Upper lobe of left lung (tissue), 4 donors: ENCODE measurements around the gene PIR.

Experiments
- CTCF ChIP-seq, 6 experiments: fragments of 450-650 bp in 4 of 6; fragments of 200-600 bp in 2 of 6; sonication (generic) in 2 of 6; IDR thresholded peaks; one replicate each; pipeline ENCODE4 v1.5.1; 2016 to 2019; ENCODE audit warnings: antibody characterized with exemption in 6 of 6
- EP300 ChIP-seq, 4 donors: sonication (generic); formaldehyde crosslinking; IDR thresholded peaks; one replicate each; pipeline ENCODE4 v1.5.1; 2017; ENCODE audit warnings: antibody characterized with exemption in 4 of 4, control low read depth in 2 of 4
- POLR2A ChIP-seq, 4 donors: fragments of 450-650 bp; IDR thresholded peaks; one replicate each; pipeline ENCODE4 v1.5.1; 2016 to 2017; ENCODE audit warnings: antibody characterized with exemption in 4 of 4, mild to moderate bottlenecking in 2 of 4
- POLR2AphosphoS5 ChIP-seq, 2 donors: sonication (generic); formaldehyde crosslinking; IDR thresholded peaks; one replicate each; pipeline ENCODE4 v1.5.1; 2017; ENCODE audit warnings: antibody characterized with exemption in 2 of 2

GRCh38 chrX:15475486-15475885 is 17.6 kb downstream of the PIR start:
- TF ChIP-seq CTCF (IDR thresholded peaks at IDR 0.05), result no peak
- TF ChIP-seq POLR2A (IDR thresholded peaks at IDR 0.05), result no peak
- no peak for TF ChIP-seq POLR2AphosphoS5 (IDR thresholded peaks at IDR 0.05)
- no peak for TF ChIP-seq EP300 (IDR thresholded peaks at IDR 0.05)
